ENCODE measurements around the gene PCDHGA3. TPM values are rescaled to one million over a fixed set of nuclear protein-coding genes. Genes with fewer than 3 reads are reported as not detected.

Gene PCDHGA3
- total RNA-seq, 1 experiment from 2014 or later: 0.26 TPM

Other genes starting within 250 kb of the PCDHGA3 start
- 5.4 and 7.6 TPM in 2 replicates for gene PCDHB2, start 249.2 kb upstream of the PCDHGA3 start, total RNA-seq (2014; rRNA removed; shearing (Covaris generic))
- 0.37 and 1.2 TPM in 2 replicates for gene PCDHB3, start 243.4 kb upstream of the PCDHGA3 start, total RNA-seq (2014; rRNA removed; shearing (Covaris generic))
- 0.32 TPM in 1 of 2 replicates, not detected in the other for gene PCDHB4, start 222.0 kb upstream of the PCDHGA3 start, total RNA-seq (2014; rRNA removed; shearing (Covaris generic))
- gene PCDHB5, start 208.6 kb upstream of the PCDHGA3 start, total RNA-seq (2014; rRNA removed; shearing (Covaris generic)): 25.2 and 27.3 TPM in 2 replicates
- 0.29 and 0.50 TPM in 2 replicates for gene PCDHB6, start 193.8 kb upstream of the PCDHGA3 start, total RNA-seq (2014; rRNA removed; shearing (Covaris generic))
- 0.85 and 0.87 TPM in 2 replicates for gene PCDHB7, start 171.2 kb upstream of the PCDHGA3 start, total RNA-seq (2014; rRNA removed; shearing (Covaris generic))
- gene PCDHB8, start 166.0 kb upstream of the PCDHGA3 start, total RNA-seq (2014; rRNA removed; shearing (Covaris generic)): 0.75 and 1.8 TPM in 2 replicates
- 11.9 and 16.3 TPM in 2 replicates for gene PCDHB16, start 161.4 kb upstream of the PCDHGA3 start, total RNA-seq (2014; rRNA removed; shearing (Covaris generic))
- gene PCDHB9, start 156.7 kb upstream of the PCDHGA3 start, total RNA-seq (2014; rRNA removed; shearing (Covaris generic)): 2.7 and 3.8 TPM in 2 replicates
- 3.3 and 4.7 TPM in 2 replicates for gene PCDHB10, start 151.5 kb upstream of the PCDHGA3 start, total RNA-seq (2014; rRNA removed; shearing (Covaris generic))
- gene PCDHB11, start 144.2 kb upstream of the PCDHGA3 start, total RNA-seq (2014; rRNA removed; shearing (Covaris generic)): 0.34 TPM in 1 of 2 replicates, not detected in the other
- gene PCDHB12, start 135.1 kb upstream of the PCDHGA3 start, total RNA-seq (2014; rRNA removed; shearing (Covaris generic)): 1.8 and 6.2 TPM in 2 replicates
- gene PCDHB13, start 129.9 kb upstream of the PCDHGA3 start, total RNA-seq (2014; rRNA removed; shearing (Covaris generic)): 1.3 and 1.7 TPM in 2 replicates
- gene PCDHB14, start 120.5 kb upstream of the PCDHGA3 start, total RNA-seq (2014; rRNA removed; shearing (Covaris generic)): 18.6 and 28.4 TPM in 2 replicates
- 0.74 and 1.0 TPM in 2 replicates for gene PCDHB15, start 98.4 kb upstream of the PCDHGA3 start, total RNA-seq (2014; rRNA removed; shearing (Covaris generic))
- 0.11 and 0.75 TPM in 2 replicates for gene SLC25A2, start 39.8 kb upstream of the PCDHGA3 start, total RNA-seq (2014; rRNA removed; shearing (Covaris generic))
- 147 and 154 TPM in 2 replicates for gene TAF7, start 23.0 kb upstream of the PCDHGA3 start, total RNA-seq (2014; rRNA removed; shearing (Covaris generic))
- gene PCDHGA1, start 13.3 kb upstream of the PCDHGA3 start, total RNA-seq (2014; rRNA removed; shearing (Covaris generic)): 2.2 and 3.1 TPM in 2 replicates
- 1.2 and 2.1 TPM in 2 replicates for gene PCDHGA2, start 5.1 kb upstream of the PCDHGA3 start, total RNA-seq (2014; rRNA removed; shearing (Covaris generic))
- gene PCDHGB1, start 6.3 kb downstream of the PCDHGA3 start, total RNA-seq (2014; rRNA removed; shearing (Covaris generic)): 0.79 TPM in 1 of 2 replicates, not detected in the other
- gene PCDHGA4, start 11.2 kb downstream of the PCDHGA3 start, total RNA-seq (2014; rRNA removed; shearing (Covaris generic)): 1.2 and 1.7 TPM in 2 replicates
- 3.8 TPM in 1 of 2 replicates, not detected in the other for gene PCDHGB2, start 16.2 kb downstream of the PCDHGA3 start, total RNA-seq (2014; rRNA removed; shearing (Covaris generic))
- gene PCDHGA5, start 20.3 kb downstream of the PCDHGA3 start, total RNA-seq (2014; rRNA removed; shearing (Covaris generic)): 0.76 and 1.8 TPM in 2 replicates
- gene PCDHGB3, start 26.4 kb downstream of the PCDHGA3 start, total RNA-seq (2014; rRNA removed; shearing (Covaris generic)): 1.1 TPM in 1 of 2 replicates, not detected in the other
- 0.38 and 1.4 TPM in 2 replicates for gene PCDHGA6, start 30.1 kb downstream of the PCDHGA3 start, total RNA-seq (2014; rRNA removed; shearing (Covaris generic))
- gene PCDHGA7, start 38.9 kb downstream of the PCDHGA3 start, total RNA-seq (2014; rRNA removed; shearing (Covaris generic)): 0.82 and 0.91 TPM in 2 replicates
- gene PCDHGB4, start 43.9 kb downstream of the PCDHGA3 start, total RNA-seq (2014; rRNA removed; shearing (Covaris generic)): 0.09 and 0.18 TPM in 2 replicates
- 0.32 and 1.1 TPM in 2 replicates for gene PCDHGA8, start 48.8 kb downstream of the PCDHGA3 start, total RNA-seq (2014; rRNA removed; shearing (Covaris generic))
- 1.1 and 3.6 TPM in 2 replicates for gene PCDHGB5, start 54.1 kb downstream of the PCDHGA3 start, total RNA-seq (2014; rRNA removed; shearing (Covaris generic))
- gene PCDHGA9, start 58.9 kb downstream of the PCDHGA3 start, total RNA-seq (2014; rRNA removed; shearing (Covaris generic)): 0.55 TPM in 1 of 2 replicates, not detected in the other
- 1.2 and 1.3 TPM in 2 replicates for gene PCDHGB6, start 64.2 kb downstream of the PCDHGA3 start, total RNA-seq (2014; rRNA removed; shearing (Covaris generic))
- gene PCDHGA10, start 69.2 kb downstream of the PCDHGA3 start, total RNA-seq (2014; rRNA removed; shearing (Covaris generic)): 1.2 and 2.9 TPM in 2 replicates
- 1.8 and 2.6 TPM in 2 replicates for gene PCDHGB7, start 73.8 kb downstream of the PCDHGA3 start, total RNA-seq (2014; rRNA removed; shearing (Covaris generic))
- gene PCDHGA11, start 77.2 kb downstream of the PCDHGA3 start, total RNA-seq (2014; rRNA removed; shearing (Covaris generic)): 0.22 and 0.32 TPM in 2 replicates
- gene PCDHGA12, start 86.7 kb downstream of the PCDHGA3 start, total RNA-seq (2014; rRNA removed; shearing (Covaris generic)): 0.34 TPM in 1 of 2 replicates, not detected in the other
- 45.5 and 57.8 TPM in 2 replicates for gene PCDHGC3, start 132.1 kb downstream of the PCDHGA3 start, total RNA-seq (2014; rRNA removed; shearing (Covaris generic))
- 0.22 and 0.39 TPM in 2 replicates for gene PCDHGC4, start 141.2 kb downstream of the PCDHGA3 start, total RNA-seq (2014; rRNA removed; shearing (Covaris generic))
- 0.21 TPM in 1 of 2 replicates, not detected in the other for gene PCDHGC5, start 145.3 kb downstream of the PCDHGA3 start, total RNA-seq (2014; rRNA removed; shearing (Covaris generic))

Data from SJSA1 (cell line).